GM12872 (cell line): ENCODE data around the gene SMPD1.

Experiments
- TF ChIP-seq, protein P1 (sequence below): IDR thresholded peaks from 3 replicates; pipeline ENCODE4 v1.5.1; 2011; ENCODE audit warnings: low read depth, mild to moderate bottlenecking, low read length, moderate library complexity; ENCODE audit not compliant: insufficient read depth

SMPD1 gene

DNA sequence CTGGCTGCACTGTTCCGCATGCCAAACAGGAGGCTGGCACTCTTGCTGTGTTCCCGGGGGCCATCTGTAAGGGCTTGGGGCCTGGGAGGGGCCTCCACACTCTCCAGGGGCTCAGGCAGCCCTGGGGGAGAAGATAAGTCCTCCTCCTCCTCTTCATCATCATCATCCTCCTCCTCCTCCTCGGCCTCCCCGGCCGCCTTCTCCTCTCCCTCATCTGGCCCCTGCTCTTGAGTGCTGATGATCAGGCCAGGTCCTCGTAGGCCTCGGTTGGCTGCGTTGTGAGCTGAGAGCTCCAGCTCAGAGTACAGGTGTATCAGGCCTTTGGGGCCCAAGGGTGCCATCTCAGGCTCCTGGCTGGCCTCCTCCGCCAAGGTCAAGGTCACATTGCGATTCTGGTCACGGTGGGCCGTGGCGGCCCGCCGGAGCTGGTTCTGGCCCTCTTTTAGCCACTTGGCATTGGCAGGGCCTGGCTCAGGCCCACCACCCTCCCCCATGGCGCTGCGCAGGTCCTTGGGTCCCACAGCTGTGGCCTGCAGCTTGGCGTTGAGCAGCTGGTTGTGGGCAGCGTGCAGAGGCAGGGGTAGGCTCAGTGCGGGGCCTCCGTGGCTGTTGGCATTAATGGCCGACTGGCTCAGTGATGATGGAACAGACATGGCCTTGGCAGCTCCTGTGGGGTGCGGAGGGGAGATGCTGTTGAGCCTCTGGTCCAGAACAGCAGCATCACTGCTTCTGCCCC, 20.6 kb downstream of the SMPD1 start:
- TF ChIP-seq, protein P1, sequence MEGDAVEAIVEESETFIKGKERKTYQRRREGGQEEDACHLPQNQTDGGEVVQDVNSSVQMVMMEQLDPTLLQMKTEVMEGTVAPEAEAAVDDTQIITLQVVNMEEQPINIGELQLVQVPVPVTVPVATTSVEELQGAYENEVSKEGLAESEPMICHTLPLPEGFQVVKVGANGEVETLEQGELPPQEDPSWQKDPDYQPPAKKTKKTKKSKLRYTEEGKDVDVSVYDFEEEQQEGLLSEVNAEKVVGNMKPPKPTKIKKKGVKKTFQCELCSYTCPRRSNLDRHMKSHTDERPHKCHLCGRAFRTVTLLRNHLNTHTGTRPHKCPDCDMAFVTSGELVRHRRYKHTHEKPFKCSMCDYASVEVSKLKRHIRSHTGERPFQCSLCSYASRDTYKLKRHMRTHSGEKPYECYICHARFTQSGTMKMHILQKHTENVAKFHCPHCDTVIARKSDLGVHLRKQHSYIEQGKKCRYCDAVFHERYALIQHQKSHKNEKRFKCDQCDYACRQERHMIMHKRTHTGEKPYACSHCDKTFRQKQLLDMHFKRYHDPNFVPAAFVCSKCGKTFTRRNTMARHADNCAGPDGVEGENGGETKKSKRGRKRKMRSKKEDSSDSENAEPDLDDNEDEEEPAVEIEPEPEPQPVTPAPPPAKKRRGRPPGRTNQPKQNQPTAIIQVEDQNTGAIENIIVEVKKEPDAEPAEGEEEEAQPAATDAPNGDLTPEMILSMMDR: no peak

DNA sequence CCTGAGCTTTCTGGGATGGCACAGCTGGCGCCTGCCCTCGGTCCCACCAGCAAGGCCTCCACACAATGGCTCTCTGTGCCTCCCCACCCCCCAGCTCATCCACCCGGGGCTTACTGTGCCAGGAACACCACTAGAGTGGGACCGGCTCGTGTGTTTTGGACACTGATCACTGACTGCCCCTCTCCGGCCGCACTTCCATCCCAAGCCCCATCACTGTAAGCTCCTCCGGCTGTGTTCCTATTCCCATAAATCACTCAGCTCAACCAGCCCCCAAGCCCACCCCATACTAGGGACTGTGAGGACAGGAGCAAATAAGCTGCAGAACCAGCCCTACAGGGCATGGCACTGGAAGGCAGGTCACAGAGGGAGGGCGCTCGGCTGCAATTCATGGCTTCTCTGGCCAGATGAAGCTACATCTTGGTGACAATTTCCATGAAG, 21.3 kb downstream of the SMPD1 start:
- TF ChIP-seq, protein P1: no peak

DNA sequence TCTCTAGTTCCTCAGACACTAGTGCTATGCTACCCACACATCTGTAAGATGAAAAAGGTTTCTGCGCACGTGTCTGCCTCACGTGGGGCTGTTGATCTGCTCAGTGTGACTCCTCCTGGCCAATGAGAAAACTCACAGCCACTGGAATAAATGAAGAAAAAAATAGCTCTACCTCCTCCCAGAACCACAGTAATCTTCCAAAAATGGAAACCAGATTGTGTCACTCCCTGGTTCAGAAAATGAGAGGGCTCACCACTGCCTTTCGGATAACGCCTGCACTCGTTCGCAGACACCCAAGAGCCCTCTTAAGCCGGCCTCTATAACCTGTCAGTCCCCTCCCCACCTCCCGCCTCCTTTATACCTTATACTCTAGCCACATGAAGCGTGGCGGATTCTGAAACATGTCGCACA, 23.5 kb downstream of the SMPD1 start:
- TF ChIP-seq, protein P1: no peak

DNA sequence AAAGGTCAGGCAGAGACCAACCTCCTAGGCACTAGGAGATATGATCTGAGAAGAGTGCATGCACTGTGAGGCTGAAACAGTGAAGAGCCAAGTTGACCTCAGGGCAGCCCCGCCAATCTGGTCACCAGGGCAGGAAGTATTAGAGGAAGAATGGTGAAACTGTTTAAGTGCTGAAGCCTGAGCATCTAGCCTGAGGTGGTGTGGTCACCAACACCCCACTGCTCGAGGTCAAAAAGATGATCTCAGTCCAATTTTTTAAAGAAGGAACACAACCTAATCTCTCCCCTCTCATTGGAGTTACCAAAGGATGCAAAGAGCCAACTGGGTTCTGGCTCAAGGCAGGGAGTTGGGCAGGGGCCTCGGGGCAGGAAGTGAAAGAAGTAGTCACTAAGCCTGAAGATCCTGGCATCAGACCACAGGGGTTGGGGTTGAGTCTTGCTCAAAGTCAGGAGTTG, 24.6 kb downstream of the SMPD1 start:
- TF ChIP-seq, protein P1: no peak

DNA sequence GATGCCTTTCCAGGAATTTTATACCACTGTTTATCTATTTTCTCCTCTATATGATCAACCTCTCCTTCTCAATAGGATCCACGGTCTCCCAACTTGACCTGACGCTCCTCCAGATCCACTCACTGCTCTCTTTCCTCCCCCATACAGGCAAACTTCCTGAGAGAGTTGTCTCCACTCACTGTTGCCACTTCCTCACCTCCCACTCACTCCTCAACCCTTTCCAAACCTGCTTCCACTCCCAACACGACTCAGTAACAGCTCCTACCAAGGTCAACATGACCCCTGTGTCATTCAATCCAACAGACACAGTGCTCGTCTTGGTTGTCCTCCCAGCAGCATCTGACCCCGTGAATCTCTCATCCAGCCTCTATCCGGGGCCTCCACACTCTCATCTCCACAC, 25.5 kb downstream of the SMPD1 start:
- TF ChIP-seq, protein P1: no peak

DNA sequence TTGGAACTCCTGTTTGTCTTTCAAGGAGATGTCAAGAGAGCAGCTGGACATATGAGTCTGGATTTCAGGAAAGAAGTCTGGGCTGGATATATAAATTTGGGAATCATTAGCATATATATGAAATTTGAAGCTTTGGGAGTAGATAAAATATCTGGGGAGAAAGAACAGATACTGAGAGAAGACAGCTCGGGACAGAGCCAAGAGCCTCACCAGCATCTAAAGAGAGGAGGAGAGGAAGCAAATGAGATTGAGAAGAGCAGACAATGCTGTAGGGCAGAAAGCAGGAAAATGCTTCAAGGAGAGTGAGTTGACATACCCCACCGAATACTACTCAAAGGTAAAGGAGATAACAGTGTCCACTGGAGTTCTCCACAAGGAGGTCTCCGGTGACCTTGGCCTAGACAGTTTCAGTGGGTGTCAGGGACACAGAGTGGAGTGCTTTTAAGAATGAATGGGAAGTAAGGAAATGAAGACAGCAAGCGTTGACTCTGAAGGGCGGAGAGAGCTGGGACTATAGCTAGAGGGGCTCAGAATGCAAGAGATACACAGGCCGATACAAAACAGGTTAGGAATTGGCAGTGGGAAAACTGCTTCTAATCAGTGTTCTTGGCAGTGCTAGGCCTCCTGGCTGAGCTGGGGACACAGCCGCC, 27.8 kb downstream of the SMPD1 start:
- TF ChIP-seq, protein P1: no peak

DNA sequence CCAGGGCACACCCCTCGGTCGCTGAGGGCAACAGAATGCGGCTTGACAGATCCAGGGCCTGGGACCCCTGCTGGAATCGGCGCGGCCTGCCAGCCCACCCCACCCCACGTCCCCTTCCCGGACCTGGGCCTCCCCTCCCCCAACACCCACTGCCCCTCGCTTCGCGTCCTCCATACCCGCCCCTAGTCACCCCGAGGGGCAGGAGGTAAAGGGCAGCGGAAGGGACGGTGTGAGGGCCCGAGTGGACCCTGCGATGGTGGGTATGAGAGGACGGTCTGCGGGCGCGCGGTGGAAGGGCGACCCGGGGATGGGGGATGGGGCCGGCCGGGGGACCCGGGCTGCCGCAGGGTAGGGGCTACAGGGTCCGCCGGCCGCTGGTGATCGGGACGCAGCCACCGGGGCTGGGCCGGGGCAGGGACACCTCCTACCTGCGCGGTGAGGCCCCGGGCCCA, 28.3 kb downstream of the SMPD1 start:
- TF ChIP-seq, protein P1: no peak
